IMR-90 (cell line): Measurements from ENCODE around the gene PRR29.

Experiments used
- BHLHE40 ChIP-seq: fragments of 150-350 bp; IDR thresholded peaks from 2 replicates; pipeline ENCODE4 v1.6.1; 2016; ENCODE audit warnings: mild to moderate bottlenecking, low read depth, low read length
- CHD1 ChIP-seq: IDR thresholded peaks from 2 replicates; pipeline ENCODE4 v1.6.1; 2012; ENCODE audit warnings: low read depth, low read length, improper control_type of control experiment
- CTCF ChIP-seq: conservative IDR thresholded peaks from 2 replicates; pipeline ENCODE4 v1.5.1; 2012; ENCODE audit warnings: mild to moderate bottlenecking, low read depth, low read length, improper control_type of control experiment
- FOS ChIP-seq: fragments of 150-350 bp; IDR thresholded peaks from 2 replicates; pipeline ENCODE4 v1.6.1; 2016; ENCODE audit warnings: low read depth, low read length
- MXI1 ChIP-seq: IDR thresholded peaks from 2 replicates; pipeline ENCODE4 v1.6.1; 2012; ENCODE audit warnings: low read depth, mild to moderate bottlenecking, low read length, moderate library complexity, borderline replicate concordance
- NFE2L2 ChIP-seq: fragments of 150-350 bp; IDR thresholded peaks from 2 replicates; pipeline ENCODE4 v1.6.1; 2016; ENCODE audit warnings: low read depth, mild to moderate bottlenecking, low read length

GRCh38 chr17:63962298-63962744 is 35.8 kb upstream of the PRR29 start:
- TF ChIP-seq BHLHE40 (no peak), NFE2L2 (no peak), MXI1 (no peak), CTCF (no peak), FOS (no peak), CHD1 (no peak)
